Stimulated activated CD8-positive, alpha-beta memory T cell treated with anti-CD3 and anti-CD28 coated beads, Interleukin-2, amount 100 ng/mL, for 1 hour (primary cell): ENCODE data around the gene CCR4.
"Not testable (repeated sequence)": the region's sequence is repeated elsewhere in the genome, so short reads cannot be mapped to it uniquely, and the experiment has no call there.

Experiments
- DNase-seq, 2 donors: peaks; one replicate each; pipeline ENCODE4 v3.0.0-alpha.2; 2020; ENCODE audit warnings: low read depth in 2 of 2

The CCR4 gene

DNA sequence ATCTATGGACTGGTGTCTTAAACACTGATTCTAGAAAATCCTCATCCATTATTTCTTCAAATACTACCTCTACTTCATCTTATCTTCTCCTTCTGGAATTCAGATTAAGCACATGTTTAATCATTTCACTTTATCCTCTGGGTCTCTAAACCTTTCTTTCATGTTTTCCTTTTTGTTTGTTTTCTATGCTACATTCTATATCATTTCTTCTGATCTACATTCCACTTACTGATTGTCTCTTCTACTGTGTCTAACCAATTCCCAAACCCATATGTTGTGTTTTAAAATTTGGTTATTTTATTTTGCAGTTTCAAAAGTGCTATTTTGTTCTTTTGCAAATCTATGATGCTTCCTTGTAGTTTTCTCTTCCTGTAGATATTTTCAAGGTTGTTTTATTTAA, 31.7 kb downstream of the CCR4 start:
- DNase-seq = no peak

DNA sequence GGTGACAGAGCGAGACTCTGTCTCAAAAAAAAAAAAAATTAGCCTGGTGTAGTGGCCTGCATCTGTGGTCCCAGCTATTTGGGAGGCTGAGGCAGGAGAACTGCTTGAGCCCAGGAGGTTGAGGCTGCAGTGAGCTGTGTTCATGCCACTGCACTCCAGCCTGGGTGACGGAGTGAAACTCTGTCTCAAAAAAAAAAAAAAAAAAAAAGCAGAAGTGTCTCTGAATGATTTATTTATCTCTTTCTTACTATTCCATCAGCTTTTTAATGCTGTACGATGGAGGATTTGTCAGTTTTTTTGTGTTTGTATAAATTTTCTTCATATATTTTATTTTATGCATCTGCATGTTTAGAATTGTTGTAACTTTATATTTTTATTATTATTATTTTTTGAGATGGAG, 33.5 kb downstream of the CCR4 start:
- DNase-seq = not testable (repeated sequence)

DNA sequence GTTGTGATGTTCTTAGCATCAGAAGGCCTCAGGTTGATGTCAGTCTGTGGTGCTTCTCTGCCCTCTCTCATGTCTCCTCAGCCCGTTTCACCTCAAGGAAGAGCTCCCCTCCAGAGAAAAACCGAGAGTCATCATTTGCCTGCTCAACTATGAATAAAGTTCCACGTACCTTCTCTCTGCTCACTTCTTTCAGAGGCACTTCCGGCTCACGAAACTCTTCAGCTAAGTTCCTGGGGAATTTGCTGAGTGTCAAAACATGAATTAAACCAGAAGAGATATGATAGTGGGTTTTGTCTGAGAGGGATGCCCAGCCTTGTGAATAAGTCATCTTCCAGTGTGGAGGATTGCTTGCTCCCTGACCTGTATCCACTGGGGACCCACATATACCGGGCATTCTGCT, 37.7 kb downstream of the CCR4 start:
- no peak for DNase-seq

DNA sequence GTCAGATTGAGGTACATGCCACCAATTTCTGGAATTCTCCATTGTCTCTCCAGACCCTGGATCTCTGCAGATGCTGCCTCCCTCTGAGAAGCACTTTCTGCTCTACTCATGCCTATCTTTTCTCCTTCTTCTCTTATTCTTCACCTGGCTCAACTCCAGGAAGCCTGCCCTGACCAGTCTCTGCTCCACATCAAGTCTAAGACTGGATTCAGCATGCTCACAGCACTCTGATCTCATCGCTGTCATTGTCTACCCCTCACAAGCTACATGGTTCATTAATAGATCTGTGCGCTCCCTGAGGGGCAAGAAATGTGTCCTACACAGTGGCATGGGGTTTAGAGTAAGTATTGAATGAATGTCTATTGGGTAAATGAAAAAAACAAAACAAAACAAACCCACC, 38.7 kb downstream of the CCR4 start:
- DNase-seq = no peak

DNA sequence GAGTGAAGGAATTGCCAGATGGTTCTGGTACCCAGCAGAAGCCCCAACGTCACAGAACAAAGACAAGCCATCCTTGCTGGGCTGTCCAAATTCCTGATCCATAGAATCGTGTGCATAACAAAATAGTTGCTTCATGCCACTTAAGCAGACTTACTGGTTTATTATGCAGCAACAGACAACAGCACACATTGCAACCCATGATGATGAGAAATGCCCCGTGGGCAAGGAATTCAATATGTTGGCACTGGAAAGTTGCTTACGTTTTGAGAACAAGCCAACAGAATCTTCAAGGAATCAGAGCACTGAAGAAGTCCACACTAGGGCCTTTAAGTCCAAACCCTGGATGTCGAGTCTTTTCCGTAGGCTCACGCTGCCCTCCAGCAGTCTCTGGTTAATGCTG, 40.3 kb downstream of the CCR4 start:
- no peak for DNase-seq

DNA sequence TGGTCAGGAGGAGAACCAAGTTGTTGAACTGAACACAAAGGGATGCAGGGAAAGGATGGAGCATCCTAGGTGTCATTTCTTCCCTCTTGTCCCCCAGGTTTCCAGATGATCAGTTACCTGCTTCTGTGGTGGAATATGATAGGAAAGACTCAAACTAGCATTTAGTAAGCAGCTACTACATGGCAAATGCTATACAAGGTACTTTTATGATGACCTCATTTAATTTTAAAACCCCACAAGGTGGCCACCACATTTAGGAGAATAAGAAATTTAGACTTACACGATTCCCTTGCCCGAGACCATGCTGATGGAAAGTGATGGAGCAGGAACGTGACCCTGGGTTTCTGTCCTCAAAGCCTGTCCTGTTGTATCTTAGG, 40.9 kb downstream of the CCR4 start:
- DNase-seq = no peak

DNA sequence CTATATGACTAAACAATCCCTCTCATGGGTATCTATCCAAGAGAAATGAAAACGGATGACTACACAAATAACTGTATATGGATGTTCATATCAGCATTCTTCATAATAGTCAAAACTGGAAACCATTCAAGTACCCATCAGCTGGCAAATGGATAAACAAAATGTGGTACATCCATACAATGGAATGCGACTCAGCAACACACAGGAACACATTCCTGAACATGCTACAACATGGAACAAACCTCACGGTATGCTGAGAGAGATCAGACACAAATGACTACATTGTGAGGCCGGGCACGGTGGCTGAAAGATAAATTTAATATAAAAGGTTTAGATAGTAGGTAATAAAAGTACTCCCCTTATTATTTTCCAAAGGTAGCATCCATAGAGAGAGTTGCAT, 42.6 kb downstream of the CCR4 start:
- no peak for DNase-seq

DNA sequence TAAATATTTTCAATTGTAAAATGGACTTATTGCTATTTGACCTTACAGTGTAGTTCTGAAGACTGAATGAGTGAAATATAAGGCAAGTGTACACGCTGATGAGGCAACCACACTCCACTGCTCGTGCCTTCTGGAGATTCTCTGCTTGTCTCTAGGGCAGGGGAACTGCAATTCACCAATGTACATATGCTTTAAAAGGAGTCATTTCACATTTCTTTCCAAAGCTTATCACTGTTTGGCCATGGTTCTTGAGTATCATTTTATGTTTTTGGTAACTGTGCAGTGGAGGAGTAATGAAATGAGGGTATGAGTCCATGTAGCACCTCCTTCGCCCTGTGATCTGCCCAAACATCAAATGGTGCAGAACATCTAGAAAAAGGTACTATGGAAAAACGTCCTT, 43.7 kb downstream of the CCR4 start:
- no peak for DNase-seq

DNA sequence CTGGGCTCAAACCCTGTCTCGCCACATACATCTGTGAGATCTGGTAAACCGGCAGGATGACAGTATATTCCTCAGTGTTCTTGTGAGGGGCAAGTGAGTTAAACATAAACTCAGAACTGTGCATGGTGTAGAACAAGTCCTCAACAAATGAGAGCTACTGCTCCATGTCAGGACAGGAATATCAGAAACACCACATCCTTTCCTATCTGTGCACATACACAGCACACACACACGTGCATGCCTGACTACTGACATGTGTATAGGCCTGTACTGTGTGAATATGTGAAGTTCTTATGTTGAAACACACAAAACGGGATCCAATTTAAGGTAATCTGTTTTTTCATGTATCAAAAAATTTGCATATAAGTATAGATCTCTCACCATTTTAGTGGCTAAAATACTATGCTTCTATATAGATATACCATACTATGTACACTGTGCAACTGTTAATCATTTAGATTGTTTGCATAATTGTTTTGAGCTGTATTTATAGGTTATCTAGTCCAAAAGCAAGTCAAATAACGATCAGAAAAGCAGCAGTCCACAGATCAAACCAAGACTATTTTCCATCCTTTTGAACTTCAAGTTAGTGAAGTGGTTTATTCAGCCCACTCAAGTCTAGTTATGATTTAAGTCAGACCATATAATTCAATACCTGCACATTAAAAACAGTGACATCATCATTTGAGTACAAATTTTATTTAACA, 44.8 kb downstream of the CCR4 start:
- no peak for DNase-seq

DNA sequence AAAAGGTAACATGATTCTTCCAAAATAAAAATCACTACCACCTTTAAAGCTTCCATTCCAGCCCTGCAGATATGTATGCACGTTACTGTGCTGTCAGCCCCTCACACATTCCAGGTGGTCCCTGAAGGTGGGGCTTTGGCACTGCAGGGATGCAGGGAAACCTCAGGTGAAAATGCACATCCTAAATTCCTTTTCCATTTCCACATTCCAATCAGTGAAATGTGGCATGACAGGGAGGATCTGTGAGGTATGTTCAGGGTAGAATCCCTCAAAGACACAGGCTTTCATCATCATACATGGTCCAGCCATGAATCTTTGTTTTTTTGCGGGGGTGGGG, 45.3 kb downstream of the CCR4 start:
- DNase-seq = no peak

DNA sequence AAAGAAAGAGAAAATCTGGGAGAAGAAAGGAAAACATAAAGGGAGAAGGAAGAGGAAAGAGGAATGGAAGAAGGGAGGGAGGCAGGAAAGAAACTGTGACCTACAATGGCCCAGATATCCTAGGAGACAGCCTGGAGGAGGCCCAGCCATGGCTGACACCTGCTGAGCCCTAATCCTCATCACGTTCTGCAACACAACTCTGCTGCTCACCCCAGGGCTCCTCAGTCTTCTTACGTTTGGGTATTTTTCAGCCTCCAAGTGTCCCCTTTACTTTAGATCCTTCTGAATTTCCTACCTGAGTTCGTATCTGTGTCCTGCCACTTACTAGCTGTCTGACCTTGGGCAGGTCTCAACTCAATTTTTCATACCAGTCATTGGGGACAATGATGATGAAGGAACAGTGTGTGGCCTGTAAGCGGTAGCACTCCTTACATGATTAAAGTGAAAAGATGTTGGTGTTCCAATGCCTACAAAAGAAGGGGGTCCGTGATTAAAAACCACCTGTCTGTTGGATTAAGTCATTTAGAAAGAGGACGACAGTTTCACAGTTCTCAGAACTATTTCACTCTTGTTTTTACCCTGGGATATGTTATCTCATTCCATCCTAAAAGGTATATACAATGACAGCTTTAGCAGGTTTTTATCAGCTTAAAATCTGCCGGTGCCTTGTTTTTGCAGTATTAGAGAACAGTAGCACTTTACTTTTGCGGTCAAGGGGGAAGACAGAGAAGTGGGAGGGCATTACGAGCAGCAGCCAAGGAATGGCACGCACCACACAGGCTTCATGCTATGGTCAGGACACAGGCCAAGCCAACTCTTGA, 47.4 kb downstream of the CCR4 start:
- no peak for DNase-seq

DNA sequence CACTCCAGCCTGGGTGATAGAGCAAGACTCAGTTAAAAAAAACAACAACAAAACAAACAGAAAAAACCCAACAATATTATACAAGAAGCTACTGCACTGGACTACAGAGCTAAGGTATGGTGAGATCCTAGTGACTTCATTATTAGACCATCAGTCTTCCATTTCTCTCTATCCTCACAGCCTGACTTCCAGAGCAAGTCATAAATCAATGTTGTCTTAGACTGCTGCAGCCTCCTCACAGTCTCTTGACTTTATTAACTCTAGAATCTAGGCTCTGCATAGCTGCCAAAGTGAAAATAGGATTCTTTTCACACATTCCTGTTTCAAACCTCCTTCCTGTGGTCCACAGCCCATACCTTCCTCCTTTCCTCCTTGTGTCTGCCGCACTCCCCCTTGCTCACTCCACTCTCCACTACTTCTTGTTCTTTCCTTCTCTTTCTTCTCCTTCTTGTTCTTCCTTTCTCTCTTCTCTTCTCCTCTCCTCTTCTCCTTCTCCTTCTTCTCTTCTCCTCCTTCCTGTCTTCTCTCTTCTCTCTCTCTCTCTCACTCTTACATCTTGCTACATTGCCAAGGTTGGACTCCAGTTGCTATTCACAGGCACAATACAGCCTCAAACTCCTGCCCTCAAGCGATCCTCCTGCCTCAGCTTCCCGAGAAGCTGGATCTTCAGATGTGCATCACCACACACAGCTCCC, 49.4 kb downstream of the CCR4 start:
- DNase-seq = no peak

DNA sequence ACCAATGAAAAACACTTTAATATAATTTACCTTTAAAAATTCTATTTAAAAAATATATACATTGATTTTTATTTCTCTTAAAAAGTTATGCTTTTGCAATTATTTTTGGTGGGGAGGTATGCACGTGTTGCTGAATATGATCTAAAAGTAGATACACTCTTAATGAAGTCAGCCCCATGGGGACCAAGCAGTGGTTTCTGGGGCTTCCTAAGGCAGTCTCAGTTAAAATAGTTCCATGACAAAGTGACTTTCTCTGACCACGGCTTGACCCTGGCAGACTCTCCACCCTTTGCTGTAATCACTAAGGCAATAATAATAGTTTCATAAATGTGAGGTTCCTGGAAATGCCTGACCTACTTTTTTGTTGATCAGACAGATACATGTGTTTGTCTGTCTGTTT, 50.4 kb downstream of the CCR4 start:
- no peak for DNase-seq

DNA sequence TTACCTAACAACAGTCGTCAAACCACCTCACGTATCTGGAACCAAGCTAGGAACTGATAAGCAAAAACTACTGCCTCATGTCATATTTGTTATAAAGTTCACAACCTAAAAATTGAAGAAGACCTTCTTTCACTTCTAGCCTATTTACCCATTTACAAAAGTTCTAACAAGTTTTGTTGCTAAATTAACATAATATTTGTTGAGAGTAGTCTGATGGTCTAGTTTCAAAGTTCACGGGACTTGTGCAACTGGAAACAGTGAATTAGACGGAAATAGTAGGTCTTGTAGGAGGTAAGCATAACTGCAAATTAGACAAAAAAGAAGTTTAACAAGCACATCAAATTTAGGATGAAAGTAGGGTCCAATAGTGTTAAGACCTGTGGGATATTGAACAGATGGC, 51.9 kb downstream of the CCR4 start:
- DNase-seq = no peak

DNA sequence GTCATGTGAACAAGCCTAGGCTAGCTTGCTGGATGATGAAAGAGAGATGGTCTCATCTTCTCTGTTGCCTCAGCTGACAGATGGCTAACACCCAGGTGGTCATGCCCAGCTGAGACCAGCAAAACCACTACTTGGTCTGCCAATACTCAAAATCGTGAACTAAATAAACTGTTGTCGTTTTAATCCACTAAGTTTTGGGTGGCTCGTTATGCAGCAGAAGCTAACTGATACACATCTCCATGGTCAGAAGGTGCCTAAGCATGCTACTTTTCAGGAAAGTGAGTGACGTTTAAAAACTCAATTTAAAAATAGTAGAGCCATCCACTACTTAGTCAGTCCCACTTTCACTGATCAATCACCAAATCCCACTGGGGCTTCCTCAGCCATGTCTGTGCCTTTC, 52.8 kb downstream of the CCR4 start:
- no peak for DNase-seq

DNA sequence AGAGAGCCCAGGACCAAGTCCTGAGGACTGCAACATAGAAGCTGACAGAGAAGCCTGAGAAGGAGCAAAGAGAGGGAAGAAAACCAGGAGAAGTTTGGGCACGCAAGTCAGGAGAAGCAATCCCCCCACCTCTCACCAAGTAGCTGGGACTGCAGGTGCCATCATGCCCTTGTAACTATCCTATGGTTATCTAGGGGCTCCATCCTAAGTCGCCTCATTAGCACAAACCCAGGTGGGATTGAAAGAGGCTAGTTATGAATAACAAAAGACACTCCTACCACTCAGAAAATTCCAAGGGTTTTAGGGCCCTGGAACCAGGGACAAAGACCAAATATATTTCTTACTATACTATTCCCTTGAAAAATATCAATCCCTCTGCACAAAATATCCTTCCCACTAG, 53.5 kb downstream of the CCR4 start:
- no peak for DNase-seq
